ENCODE measurements around the gene LOXL3. TPM values are rescaled to one million over a fixed set of nuclear protein-coding genes. Genes with fewer than 3 reads are reported as not detected.

The LOXL3 gene
- total RNA-seq, 1 experiment from 2014 or later, result 29.0 TPM

- H3K27me3 Mint-ChIP-seq (ENCODE audit: low read depth), result peaks cover 6% of the 10 kb centered on the region
- H3K36me3 Mint-ChIP-seq (ENCODE audit: insufficient read depth in 1 of 3, low read depth in 3 of 3), result no peaks in the 10 kb centered on the region
- Histone ChIP-seq H3T11ph (ENCODE audit: low read length) (no peak overlapping the region), H2BK12ac (ENCODE audit: insufficient read length, low read depth, low read length) (no peak overlapping the region), H2BK120ac (ENCODE audit: low read depth, low read length, poor library complexity, severe bottlenecking) (no peak overlapping the region), H3K79me1 (ENCODE audit: insufficient read depth, low read depth, low read length, poor library complexity, severe bottlenecking) (no peaks in the 10 kb centered on the region), H2AFZ (ENCODE audit: low read length) (no peak overlapping the region), H3K18ac (ENCODE audit: insufficient read length, low read depth, low read length) (no peak overlapping the region), H3K9ac (ENCODE audit: extremely low read depth, insufficient read length, low read length) (no peak overlapping the region), H3K23ac (ENCODE audit: insufficient read length, low read depth, low read length) (no peak overlapping the region), H4K8ac (replicated peaks; ENCODE audit: insufficient read length, low read depth, low read length) (no peak overlapping the region), H2AK5ac (ENCODE audit: insufficient read length, low read length) (no peak overlapping the region), H2BK5ac (ENCODE audit: insufficient read length, low read length) (no peak overlapping the region), H4K5ac (ENCODE audit: insufficient read length, low read depth, low read length) (no peak overlapping the region), H3K14ac (ENCODE audit: insufficient read depth, low read length) (no peak overlapping the region), H3K4me2 (ENCODE audit: insufficient read depth, insufficient read length, low read length) (no peak overlapping the region), H4K20me1 (ENCODE audit: control insufficient read depth, insufficient read depth, insufficient read length) (no peaks in the 10 kb centered on the region), H3K23me2 (ENCODE audit: insufficient read length, low read depth, low read length, poor library complexity, severe bottlenecking) (no peaks in the 10 kb centered on the region), H3K27me3 (ENCODE audit: insufficient read depth, low read length) (no peaks in the 10 kb centered on the region), H2BK15ac (ENCODE audit: low read depth, low read length) (no peak overlapping the region), H3K56ac (ENCODE audit: insufficient read length, low read depth, low read length) (no peak overlapping the region), H3K4ac (ENCODE audit: low read depth, low read length) (no peak overlapping the region), H3K9me3 (ENCODE audit: control insufficient read depth, low read depth, low read length) (no peaks in the 10 kb centered on the region), H2BK20ac (ENCODE audit: low read depth, low read length, poor library complexity, severe bottlenecking) (no peak overlapping the region), H4K91ac (ENCODE audit: insufficient read length, low read depth, low read length) (no peak overlapping the region), H3K4me1 (ENCODE audit: insufficient read depth, low read length) (no peaks in the 10 kb centered on the region), H3K27ac (ENCODE audit: insufficient read length, low read depth, low read length) (no peak overlapping the region), H3K79me2 (ENCODE audit: insufficient read depth, low read length) (no peaks in the 10 kb centered on the region)
- no CpG with 5 or more reads among the region's 3 CpGs for WGBS (ENCODE audit: extremely low coverage, insufficient read length, low lambda C conversion rate)
- no peak for DNase-seq
- no peaks in the 10 kb centered on the region for H3K9me3 Mint-ChIP-seq
- no peak overlapping the region for H3K27ac Mint-ChIP-seq
- no peaks in the 10 kb centered on the region for H3K4me1 Mint-ChIP-seq
- TF ChIP-seq, protein P1, sequence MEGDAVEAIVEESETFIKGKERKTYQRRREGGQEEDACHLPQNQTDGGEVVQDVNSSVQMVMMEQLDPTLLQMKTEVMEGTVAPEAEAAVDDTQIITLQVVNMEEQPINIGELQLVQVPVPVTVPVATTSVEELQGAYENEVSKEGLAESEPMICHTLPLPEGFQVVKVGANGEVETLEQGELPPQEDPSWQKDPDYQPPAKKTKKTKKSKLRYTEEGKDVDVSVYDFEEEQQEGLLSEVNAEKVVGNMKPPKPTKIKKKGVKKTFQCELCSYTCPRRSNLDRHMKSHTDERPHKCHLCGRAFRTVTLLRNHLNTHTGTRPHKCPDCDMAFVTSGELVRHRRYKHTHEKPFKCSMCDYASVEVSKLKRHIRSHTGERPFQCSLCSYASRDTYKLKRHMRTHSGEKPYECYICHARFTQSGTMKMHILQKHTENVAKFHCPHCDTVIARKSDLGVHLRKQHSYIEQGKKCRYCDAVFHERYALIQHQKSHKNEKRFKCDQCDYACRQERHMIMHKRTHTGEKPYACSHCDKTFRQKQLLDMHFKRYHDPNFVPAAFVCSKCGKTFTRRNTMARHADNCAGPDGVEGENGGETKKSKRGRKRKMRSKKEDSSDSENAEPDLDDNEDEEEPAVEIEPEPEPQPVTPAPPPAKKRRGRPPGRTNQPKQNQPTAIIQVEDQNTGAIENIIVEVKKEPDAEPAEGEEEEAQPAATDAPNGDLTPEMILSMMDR (conservative IDR thresholded peaks at IDR 0.05), result peak; percentile 65
- H3K4me3 Mint-ChIP-seq, result no peak overlapping the region
Measured at GRCh38 chr2:74572178-74572925, 18.6 kb upstream of the LOXL3 start.

All from H9 (cell line).